ENCODE measurements around the gene AKIP1. TPM values are rescaled to one million over a fixed set of nuclear protein-coding genes. Genes with fewer than 3 reads are reported as not detected.
A peak's percentile ranks its signal among the peaks of the same experiment; 100 is the strongest.

Gene AKIP1
- total RNA-seq, 1 experiment from 2014 or later, result 85.2 TPM

- no TSS peak for BruUV-seq (replicated peaks)
- in situ Hi-C loops (cut with HindIII; ENCODE audit: low pct_unique_long_range_greater_than_20kb, low sequenced_read_pairs), result no loop called here
- DNase-seq (ENCODE audit: low read depth, low spot score) (no peak), ATAC-seq (no peak)
- POLR2A ChIA-PET, result interaction anchor here (0.5 kb wide), 1 partner anchor 71 kb away, joined by 3 read pairs; no protein-coding TSS in a partner anchor
- intact Hi-C loops (cut with micrococcal nuclease; ENCODE audit: unreplicated experiment), result no loop called here
- no peaks in the 10 kb centered on the region for H3K36me3 ChIP-seq (ENCODE audit: control insufficient read depth, insufficient read depth, low read length)
- CTCF ChIA-PET, result interaction anchor here (0.5 to 0.7 kb wide), 2 partner anchors 73 to 135 kb away, joined by 3 to 15 read pairs; no protein-coding TSS in a partner anchor
- H3K27me3 ChIP-seq (ENCODE audit: control insufficient read depth, insufficient read depth, low read length), result no peaks in the 10 kb centered on the region
- H3K4me3 ChIP-seq (ENCODE audit: low read depth in 2 of 2, low read length in 2 of 2), result no peak overlapping the region
- TF ChIP-seq POLR2AphosphoS5 (IDR thresholded peaks at IDR 0.05; ENCODE audit: low read depth, low read length) (no peak), REST (IDR thresholded peaks at IDR 0.05; ENCODE audit: insufficient read depth in 1 of 2, low read depth in 2 of 2, low read length in 1 of 2) (no peak), CTCF (IDR thresholded peaks at IDR 0.05) (no peak), SIN3A (IDR thresholded peaks at IDR 0.05; ENCODE audit: borderline replicate concordance, insufficient read depth, low read depth, low read length) (no peak), TCF7L2 (IDR thresholded peaks at IDR 0.05; ENCODE audit: low read depth, low read length) (no peak)
- H3K4me1 ChIP-seq (ENCODE audit: control insufficient read depth, insufficient read depth, low read length), result peaks cover 30% of the 10 kb centered on the region
- no peaks in the 10 kb centered on the region for H3K9me3 ChIP-seq (ENCODE audit: control insufficient read depth, insufficient read depth, low read depth, low read length)
- H3K27ac ChIP-seq (ENCODE audit: low read length), result no peak overlapping the region
Measured at GRCh38 chr11:8867931-8868631, 42.9 kb upstream of the AKIP1 start.

GRCh38 chr11:8870411-8871170 lies 40.4 kb upstream of the AKIP1 start:
- ChIA-PET POLR2A (interaction anchor here (0.6 to 0.8 kb wide), 6 partner anchors 8 to 219 kb away, joined by 3 to 8 read pairs (median 6); no protein-coding TSS in a partner anchor), CTCF (interaction anchor here (0.6 to 1.4 kb wide), 2 partner anchors 33 to 56 kb away, joined by 3 to 5 read pairs; no protein-coding TSS in a partner anchor)
- ATAC-seq (peak; percentile 90), DNase-seq (ENCODE audit: low read depth, low spot score) (no peak)
- in situ Hi-C loops (cut with HindIII; ENCODE audit: low pct_unique_long_range_greater_than_20kb, low sequenced_read_pairs), result no loop called here
- Histone ChIP-seq H3K27me3 (ENCODE audit: control insufficient read depth, insufficient read depth, low read length) (no peaks in the 10 kb centered on the region), H3K36me3 (ENCODE audit: control insufficient read depth, insufficient read depth, low read length) (no peaks in the 10 kb centered on the region), H3K9me3 (ENCODE audit: control insufficient read depth, insufficient read depth, low read depth, low read length) (no peaks in the 10 kb centered on the region), H3K27ac (ENCODE audit: low read length) (peak overlapping the region; percentile 73), H3K4me1 (ENCODE audit: control insufficient read depth, insufficient read depth, low read length) (peaks cover 30% of the 10 kb centered on the region), H3K4me3 (ENCODE audit: low read depth in 2 of 2, low read length in 2 of 2) (peak overlapping the region; percentile 67 to 72)
- intact Hi-C loops (cut with micrococcal nuclease; ENCODE audit: unreplicated experiment), result loop anchor here (5.0 kb wide), 1 partner anchor 183 kb away; no protein-coding TSS in a partner anchor
- BruUV-seq (replicated peaks), result no TSS peak
- TF ChIP-seq CTCF (IDR thresholded peaks at IDR 0.05), result peak; percentile 55
- TF ChIP-seq REST (IDR thresholded peaks at IDR 0.05; ENCODE audit: insufficient read depth in 1 of 2, low read depth in 2 of 2, low read length in 1 of 2), result no peak
- TF ChIP-seq TCF7L2 (IDR thresholded peaks at IDR 0.05; ENCODE audit: low read depth, low read length), result no peak
- peak; percentile 80; the same call in 1 of the 2 replicates for TF ChIP-seq SIN3A (IDR thresholded peaks at IDR 0.05; ENCODE audit: borderline replicate concordance, insufficient read depth, low read depth, low read length)
- TF ChIP-seq POLR2AphosphoS5 (IDR thresholded peaks at IDR 0.05; ENCODE audit: low read depth, low read length), result peak; percentile 23; the same call in 1 of the 2 replicates

All from Panc1 (cell line).